Endothelial cell of umbilical vein (primary cell): ENCODE measurements around the gene SAMD11.

ENCODE experiments used
- GATA2 ChIP-seq: IDR thresholded peaks from 2 replicates; pipeline ENCODE4 v1.7.0; 2011; ENCODE audit warnings: low read depth, mild to moderate bottlenecking, moderate library complexity, mixed read lengths, low read length; ENCODE audit not compliant: insufficient read length, insufficient read depth
- JUN ChIP-seq: IDR thresholded peaks from 2 replicates; pipeline ENCODE4 v1.6.1; 2011; ENCODE audit warnings: borderline replicate concordance, low read depth; ENCODE audit not compliant: insufficient read length, insufficient read depth
- POLR2A ChIP-seq: IDR thresholded peaks from 2 replicates; pipeline ENCODE4 v1.6.1; 2012; ENCODE audit warnings: low read depth, mild to moderate bottlenecking, control low read depth, low read length
- POLR2AphosphoS5 ChIP-seq: IDR thresholded peaks from 2 replicates; pipeline ENCODE4 v1.6.1; 2012; ENCODE audit warnings: low read depth, mild to moderate bottlenecking, control low read depth, low read length, moderate library complexity; ENCODE audit not compliant: insufficient read depth
- TF ChIP-seq, protein P1 (sequence below), 2 donors: IDR thresholded peaks; 1 replicate in 1 of 2; 2 replicates in 1 of 2; pipeline ENCODE4 v1.5.1; 2011; ENCODE audit warnings: low read length in 2 of 2, mild to moderate bottlenecking in 2 of 2, moderate library complexity in 2 of 2, control low read depth in 1 of 2, inconsistent platforms in 1 of 2, low read depth in 1 of 2; ENCODE audit not compliant: insufficient read depth in 1 of 2; ENCODE audit errors: extremely low read depth in 1 of 2

DNA sequence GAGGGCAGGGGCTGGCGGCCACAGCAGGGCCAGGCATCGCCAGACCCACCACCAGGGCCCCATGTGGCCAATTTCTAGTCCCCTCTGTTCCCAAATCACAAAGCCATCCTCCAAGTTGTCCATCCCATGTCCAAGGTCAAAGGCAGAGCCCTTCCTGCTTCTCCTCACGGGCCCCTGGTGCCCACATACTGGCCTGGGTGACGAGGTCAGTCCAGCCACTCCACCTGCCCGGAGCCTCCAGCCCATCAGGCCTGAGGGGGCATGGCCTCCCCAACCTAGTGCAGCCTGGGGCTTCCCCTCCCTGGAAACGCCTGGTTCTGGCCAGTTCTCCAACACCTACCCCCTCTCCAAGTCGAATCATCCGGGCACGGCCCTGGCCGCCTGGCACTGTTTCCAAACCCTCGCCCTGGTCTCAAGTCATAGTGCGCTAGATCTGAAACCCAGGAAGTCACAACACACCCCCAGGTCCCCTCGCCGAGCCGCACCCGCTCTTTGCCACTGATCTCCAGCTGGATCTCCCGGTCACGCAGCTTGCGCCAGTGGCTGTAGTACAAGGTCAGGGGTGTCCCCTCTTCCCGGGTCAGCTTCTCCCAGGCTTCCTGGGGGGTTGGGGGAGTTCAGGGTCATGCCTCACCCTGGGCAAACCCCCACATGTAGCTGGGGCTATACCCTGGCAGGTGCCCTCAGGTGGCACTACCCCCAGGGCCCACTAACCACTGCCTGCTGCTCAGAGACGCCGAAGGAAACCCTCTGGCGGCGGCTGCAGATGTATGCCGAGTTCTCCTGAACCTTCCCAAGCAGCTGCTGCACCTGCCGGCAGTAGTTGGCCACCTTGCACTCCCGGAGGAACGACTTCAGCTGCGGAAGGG is 22.2 kb downstream of the SAMD11 start:
- TF ChIP-seq JUN (no peak), POLR2AphosphoS5 (no peak), GATA2 (no peak), POLR2A (no peak)
- TF ChIP-seq, protein P1, sequence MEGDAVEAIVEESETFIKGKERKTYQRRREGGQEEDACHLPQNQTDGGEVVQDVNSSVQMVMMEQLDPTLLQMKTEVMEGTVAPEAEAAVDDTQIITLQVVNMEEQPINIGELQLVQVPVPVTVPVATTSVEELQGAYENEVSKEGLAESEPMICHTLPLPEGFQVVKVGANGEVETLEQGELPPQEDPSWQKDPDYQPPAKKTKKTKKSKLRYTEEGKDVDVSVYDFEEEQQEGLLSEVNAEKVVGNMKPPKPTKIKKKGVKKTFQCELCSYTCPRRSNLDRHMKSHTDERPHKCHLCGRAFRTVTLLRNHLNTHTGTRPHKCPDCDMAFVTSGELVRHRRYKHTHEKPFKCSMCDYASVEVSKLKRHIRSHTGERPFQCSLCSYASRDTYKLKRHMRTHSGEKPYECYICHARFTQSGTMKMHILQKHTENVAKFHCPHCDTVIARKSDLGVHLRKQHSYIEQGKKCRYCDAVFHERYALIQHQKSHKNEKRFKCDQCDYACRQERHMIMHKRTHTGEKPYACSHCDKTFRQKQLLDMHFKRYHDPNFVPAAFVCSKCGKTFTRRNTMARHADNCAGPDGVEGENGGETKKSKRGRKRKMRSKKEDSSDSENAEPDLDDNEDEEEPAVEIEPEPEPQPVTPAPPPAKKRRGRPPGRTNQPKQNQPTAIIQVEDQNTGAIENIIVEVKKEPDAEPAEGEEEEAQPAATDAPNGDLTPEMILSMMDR (IDR thresholded peaks at IDR 0.05; ENCODE audit: extremely low read depth in 1 of 2, insufficient read depth in 1 of 2, low read depth in 1 of 2, low read length in 2 of 2), result no peak
